Retinal pigment epithelial cell (primary cell): Measurements from ENCODE around the gene FTSJ3.
"Not testable (repeated sequence)": the region's sequence is repeated elsewhere in the genome, so short reads cannot be mapped to it uniquely, and the experiment has no call there.

Experiments
- DNase-seq: peaks from one replicate; pipeline ENCODE4 v3.0.0-alpha.2; 2010; ENCODE audit warnings: low read depth
- H3K4me3 ChIP-seq: 2 replicates; pipeline ENCODE4 v1.5.1; 2011; ENCODE audit warnings: mild to moderate bottlenecking, low read length, control low read depth, moderate library complexity
- TF ChIP-seq, protein P1 (sequence below): conservative IDR thresholded peaks from 2 replicates; pipeline ENCODE4 v1.5.1; 2011; ENCODE audit warnings: low read depth, low read length, control low read depth, inconsistent platforms

Gene FTSJ3

DNA sequence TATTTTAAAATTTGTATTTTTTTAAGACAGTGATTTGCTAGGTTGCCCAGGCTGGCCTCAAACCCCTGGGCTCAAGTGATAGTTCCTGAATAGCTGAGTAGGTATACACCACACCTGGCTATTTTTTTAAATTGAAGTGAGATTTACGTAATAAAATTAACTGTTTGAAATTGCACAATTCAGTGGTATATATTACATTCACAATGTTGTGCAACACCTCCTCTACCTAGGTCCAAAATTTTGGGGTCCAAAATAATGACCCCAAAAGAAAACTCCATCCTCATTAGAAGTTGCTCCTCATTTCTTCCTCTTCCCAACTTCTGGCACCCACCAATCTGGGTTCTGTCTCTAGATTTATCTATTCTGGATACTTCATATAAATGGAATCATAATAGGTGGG lies 18.0 kb upstream of the FTSJ3 start:
- DNase-seq, result no peak
- no peak overlapping the region for H3K4me3 ChIP-seq
- TF ChIP-seq, protein P1, sequence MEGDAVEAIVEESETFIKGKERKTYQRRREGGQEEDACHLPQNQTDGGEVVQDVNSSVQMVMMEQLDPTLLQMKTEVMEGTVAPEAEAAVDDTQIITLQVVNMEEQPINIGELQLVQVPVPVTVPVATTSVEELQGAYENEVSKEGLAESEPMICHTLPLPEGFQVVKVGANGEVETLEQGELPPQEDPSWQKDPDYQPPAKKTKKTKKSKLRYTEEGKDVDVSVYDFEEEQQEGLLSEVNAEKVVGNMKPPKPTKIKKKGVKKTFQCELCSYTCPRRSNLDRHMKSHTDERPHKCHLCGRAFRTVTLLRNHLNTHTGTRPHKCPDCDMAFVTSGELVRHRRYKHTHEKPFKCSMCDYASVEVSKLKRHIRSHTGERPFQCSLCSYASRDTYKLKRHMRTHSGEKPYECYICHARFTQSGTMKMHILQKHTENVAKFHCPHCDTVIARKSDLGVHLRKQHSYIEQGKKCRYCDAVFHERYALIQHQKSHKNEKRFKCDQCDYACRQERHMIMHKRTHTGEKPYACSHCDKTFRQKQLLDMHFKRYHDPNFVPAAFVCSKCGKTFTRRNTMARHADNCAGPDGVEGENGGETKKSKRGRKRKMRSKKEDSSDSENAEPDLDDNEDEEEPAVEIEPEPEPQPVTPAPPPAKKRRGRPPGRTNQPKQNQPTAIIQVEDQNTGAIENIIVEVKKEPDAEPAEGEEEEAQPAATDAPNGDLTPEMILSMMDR, result no peak

DNA sequence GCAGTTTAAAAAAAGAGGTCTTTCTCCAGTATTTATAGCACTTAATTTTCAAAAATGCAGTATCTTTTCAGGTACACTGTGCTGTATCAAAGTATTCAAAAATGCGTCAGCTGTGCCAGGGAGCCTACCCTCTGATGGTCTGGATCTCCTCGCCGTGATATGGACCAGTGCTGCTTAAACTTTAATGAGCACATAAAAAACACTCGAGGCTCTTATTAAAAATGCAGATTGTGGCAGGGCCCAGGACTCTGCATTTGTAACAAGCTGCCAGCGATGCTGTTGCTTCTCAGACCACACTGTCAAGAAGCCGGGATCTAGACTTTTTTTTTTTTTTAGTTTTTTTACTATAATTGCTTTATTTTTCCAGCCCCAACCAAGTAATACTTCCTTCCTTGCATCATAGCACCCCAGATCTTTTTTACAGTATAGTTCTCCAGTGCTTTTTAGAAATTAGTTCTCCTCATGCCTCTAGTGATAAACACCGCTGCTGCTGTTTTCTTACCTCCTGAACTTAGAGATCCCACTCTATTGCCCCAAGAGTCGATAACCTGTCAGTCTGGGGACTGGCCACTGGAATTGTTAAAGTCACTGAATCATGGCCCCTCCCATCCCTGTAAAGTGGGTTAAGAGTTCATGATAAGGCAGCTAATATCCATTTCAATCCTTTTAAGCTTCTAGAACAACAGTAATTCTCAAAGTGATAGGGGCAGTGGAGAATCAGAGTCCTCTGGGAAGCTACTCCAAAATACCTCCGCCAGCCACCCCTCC lies 16.6 kb upstream of the FTSJ3 start:
- TF ChIP-seq, protein P1, result no peak

DNA sequence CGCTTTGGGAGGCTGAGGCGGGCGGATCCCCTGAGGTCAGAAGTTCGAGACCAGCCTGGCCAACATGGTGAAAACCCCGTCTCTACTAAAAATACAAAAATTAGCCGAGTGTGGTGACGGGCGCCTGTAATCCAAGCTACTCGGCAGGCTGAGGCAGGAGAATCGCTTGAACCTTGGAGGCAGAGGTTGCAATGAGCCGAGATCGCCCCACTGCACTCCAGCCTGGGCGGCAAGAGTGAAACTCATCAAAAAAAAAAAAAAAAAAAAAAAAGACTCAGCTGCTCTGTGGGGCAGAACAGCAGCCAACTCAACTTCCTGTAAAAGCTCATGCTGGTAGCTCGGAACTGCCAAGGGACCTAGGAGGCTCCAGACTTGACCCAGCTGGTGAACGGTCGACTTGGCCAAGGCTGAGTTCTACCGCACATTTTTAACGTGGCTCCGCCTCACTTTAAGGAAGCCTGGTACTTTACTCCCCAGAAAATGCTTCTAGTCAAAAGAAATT lies 16.0 kb upstream of the FTSJ3 start:
- DNase-seq, result not testable (repeated sequence)
- H3K4me3 ChIP-seq, result peak overlapping the region; percentile 88

More for the DNA sequence above, 16.6 kb upstream of the FTSJ3 start:
- no peak for DNase-seq
- no peak overlapping the region for H3K4me3 ChIP-seq

DNA sequence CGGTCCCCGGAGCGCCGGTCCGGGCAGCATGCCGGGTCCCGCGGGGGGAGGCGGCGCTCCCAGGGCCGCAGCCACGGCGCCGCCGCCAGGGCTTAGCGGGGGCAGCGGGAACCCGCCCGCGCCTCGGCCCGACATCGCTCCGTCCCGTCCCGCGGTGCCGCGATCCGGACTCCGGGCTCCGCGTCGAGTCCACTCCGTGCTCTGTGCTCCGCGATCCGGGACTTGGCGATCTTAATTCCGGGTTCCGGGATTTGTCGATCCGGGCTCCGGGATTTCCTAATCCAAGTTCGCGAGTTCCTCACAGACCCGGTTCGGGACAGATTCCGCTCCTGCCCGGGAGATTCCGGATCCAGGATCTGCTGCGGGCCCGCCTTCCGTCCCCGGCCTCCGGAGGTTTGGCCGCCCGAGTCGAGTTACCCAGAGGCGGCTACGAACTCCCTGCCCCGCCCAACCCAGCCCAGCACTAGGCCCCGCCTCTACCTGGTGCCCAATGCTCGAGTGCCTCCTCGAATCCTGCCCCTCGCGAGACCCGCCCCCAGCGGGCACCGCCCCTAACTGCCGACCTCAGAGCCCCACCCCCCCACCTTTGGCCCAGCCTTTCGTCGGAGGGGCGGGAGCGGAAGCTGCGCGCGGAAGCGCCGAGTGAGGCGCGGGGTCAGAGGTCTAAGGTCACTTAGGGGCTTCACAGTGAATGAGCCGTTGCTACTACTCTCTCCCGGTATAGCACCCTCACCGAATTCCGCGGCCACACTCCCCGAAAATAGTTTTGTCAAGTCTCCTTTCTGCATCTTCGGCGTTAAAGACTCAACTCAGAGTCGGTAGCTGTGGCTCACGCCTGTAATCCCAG lies 15.3 kb upstream of the FTSJ3 start, which contains the start of gene SMARCD2:
SMARCD2 (minus strand) TSS at position 146 of the 847 bp plus-strand sequence; CDS start at position 135, 11 bp downstream.
- peak within 1 kb of the TSS; percentile 88 for H3K4me3 ChIP-seq
- peak; percentile 97 for DNase-seq
- TF ChIP-seq, protein P1, result no peak

GRCh38 chr17:63842173-63842539 lies 14.7 kb upstream of the FTSJ3 start:
- DNase-seq, result no peak
- TF ChIP-seq, protein P1, result no peak
- H3K4me3 ChIP-seq, result peak overlapping the region; percentile 88

DNA sequence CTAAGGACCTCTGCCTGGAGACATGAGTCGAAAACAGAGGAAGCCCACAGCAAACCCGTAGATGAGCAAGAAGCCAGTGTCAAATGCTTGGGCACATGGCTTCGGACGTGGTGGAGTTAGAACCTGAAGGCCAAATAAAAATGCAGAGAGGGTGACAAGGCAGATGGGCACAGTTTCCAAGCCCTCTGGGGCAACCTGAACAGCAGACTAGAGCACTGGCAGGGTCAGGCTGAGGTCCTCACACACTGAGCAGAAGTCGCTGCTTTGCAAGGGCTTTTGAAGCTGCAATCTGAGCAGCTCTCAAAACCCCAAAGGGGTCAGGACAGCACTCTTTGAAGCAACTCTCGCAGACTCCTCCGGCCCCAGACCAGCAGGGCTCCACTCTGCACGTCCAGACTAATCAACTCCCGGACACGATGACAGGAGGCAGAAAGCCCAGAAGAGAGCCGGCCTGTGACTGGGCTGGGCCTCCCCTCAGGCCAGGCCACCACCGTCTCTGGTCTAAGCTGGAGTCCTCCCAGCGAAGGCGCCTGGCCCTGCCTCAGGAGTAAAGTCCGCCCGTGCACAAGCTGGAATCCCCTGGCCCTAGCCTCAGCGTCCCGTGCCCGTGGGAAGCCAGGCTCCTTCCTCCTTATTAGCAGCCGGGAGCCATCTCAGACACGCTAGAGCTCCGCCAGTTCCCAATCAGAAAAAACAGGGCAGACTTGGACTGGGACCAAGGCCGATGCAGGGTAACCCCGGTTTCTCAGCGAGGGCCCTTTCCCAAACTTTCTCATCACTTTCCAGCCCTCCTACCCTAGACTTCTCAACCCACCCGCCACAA lies 14.1 kb upstream of the FTSJ3 start:
- TF ChIP-seq, protein P1, result no peak
- peak overlapping the region; percentile 88 for H3K4me3 ChIP-seq
- no peak for DNase-seq
